H1 (cell line): ENCODE measurements around the gene SMC3.

ENCODE experiments used
- BACH1 ChIP-seq: IDR thresholded peaks from 2 replicates; pipeline ENCODE4 v1.6.1; 2012; ENCODE audit warnings: low read length, improper control_type of control experiment
- JUN ChIP-seq: IDR thresholded peaks from 2 replicates; pipeline ENCODE4 v1.6.1; 2011; ENCODE audit warnings: low read depth, mild to moderate bottlenecking, improper control_type of control experiment, low read length
- JUND ChIP-seq: IDR thresholded peaks from 2 replicates; pipeline ENCODE4 v1.6.1; 2011; ENCODE audit warnings: mild to moderate bottlenecking, improper control_type of control experiment, low read length
- NRF1 ChIP-seq: IDR thresholded peaks from 2 replicates; pipeline ENCODE4 v1.6.1; 2011; ENCODE audit warnings: mild to moderate bottlenecking, low read depth, low read length, improper control_type of control experiment
- POLR2A ChIP-seq, 2 experiments: IDR thresholded peaks; 1 replicate in 1 of 2; 2 replicates in 1 of 2; pipeline ENCODE4 v1.6.1; 2011; ENCODE audit warnings: low read depth in 2 of 2, low read length in 2 of 2, mild to moderate bottlenecking in 2 of 2; ENCODE audit errors: control extremely low read depth in 1 of 2
- POLR2AphosphoS5 ChIP-seq: IDR thresholded peaks from 2 replicates; pipeline ENCODE4 v1.6.1; 2011; ENCODE audit warnings: low read depth, low read length
- RAD21 ChIP-seq, 2 experiments: IDR thresholded peaks in 1 of 2; conservative IDR thresholded peaks in 1 of 2; 2 replicates each; pipeline ENCODE4 v1.6.1; 2011; ENCODE audit warnings: low read depth in 2 of 2, low read length in 2 of 2, improper control_type of control experiment in 1 of 2, inconsistent platforms in 1 of 2, mild to moderate bottlenecking in 1 of 2, moderate library complexity in 1 of 2
- TF ChIP-seq, protein P1 (sequence below): IDR thresholded peaks from 2 replicates; pipeline ENCODE4 v1.6.1; 2011; ENCODE audit warnings: low read depth, mild to moderate bottlenecking, low read length; ENCODE audit not compliant: insufficient read depth
- TF ChIP-seq, protein P2 (sequence below), 3 experiments: IDR thresholded peaks; 1 replicate in 2 of 3; 2 replicates in 1 of 3; pipeline versions ENCODE4 v1.5.1 to v1.6.1; 2011; ENCODE audit warnings: low read length in 3 of 3, mild to moderate bottlenecking in 3 of 3, inconsistent platforms in 2 of 3, low read depth in 1 of 3, moderate library complexity in 1 of 3; ENCODE audit not compliant: insufficient read depth in 1 of 3; ENCODE audit errors: control extremely low read depth in 1 of 3

DNA sequence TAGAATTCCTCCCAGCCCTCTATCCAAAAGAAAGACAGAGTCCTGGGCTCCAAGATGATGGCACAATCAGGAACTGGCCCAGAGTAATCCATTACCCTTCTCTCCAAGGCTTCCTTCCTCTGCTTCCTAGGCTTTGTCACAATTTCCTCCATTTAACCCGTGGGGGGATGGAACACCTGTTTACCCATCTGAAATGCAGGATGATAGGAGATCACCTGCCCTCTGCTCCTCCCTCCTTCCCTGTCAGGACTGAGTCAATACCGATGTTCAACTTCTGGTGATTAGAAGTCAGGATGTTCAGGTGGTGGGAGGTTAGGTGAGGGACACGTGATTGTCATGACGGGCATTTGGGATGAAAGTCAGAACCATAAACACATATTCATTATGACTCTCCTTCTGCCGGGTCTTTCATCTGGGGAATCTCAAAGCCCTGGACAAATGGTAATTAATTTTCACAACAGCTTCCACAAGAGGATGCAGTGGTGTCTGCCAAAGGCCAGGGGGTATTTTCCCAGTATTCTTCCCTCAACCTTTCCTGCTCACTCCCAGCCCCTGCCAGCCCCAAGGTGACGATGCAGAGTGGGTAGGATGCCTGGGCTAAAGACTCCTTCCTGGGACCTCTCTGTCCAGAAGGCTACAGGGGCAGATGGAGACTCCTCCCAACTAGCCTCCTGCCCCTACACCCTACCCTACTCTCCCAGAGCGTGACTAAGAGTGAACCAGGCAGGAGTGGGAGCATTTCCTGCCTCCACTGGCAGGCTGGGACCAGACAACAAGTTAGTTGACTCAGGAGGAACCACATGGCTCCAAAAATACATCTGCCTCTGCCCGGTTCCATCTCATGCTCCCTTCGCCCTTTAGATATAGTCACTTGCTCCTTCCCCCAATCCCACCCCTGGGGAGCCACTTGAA, 41.9 kb upstream of the SMC3 start:
- TF ChIP-seq BACH1, result no peak
- no peak for TF ChIP-seq POLR2AphosphoS5
- TF ChIP-seq RAD21 (IDR thresholded peaks at IDR 0.05 in 1 of 2, conservative IDR thresholded peaks at IDR 0.05 in 1 of 2; ENCODE audit: low read depth in 2 of 2, low read length in 2 of 2), result no peak
- TF ChIP-seq, protein P1, sequence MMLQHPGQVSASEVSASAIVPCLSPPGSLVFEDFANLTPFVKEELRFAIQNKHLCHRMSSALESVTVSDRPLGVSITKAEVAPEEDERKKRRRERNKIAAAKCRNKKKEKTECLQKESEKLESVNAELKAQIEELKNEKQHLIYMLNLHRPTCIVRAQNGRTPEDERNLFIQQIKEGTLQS, result no peak
- no peak for TF ChIP-seq NRF1
- TF ChIP-seq, protein P2, sequence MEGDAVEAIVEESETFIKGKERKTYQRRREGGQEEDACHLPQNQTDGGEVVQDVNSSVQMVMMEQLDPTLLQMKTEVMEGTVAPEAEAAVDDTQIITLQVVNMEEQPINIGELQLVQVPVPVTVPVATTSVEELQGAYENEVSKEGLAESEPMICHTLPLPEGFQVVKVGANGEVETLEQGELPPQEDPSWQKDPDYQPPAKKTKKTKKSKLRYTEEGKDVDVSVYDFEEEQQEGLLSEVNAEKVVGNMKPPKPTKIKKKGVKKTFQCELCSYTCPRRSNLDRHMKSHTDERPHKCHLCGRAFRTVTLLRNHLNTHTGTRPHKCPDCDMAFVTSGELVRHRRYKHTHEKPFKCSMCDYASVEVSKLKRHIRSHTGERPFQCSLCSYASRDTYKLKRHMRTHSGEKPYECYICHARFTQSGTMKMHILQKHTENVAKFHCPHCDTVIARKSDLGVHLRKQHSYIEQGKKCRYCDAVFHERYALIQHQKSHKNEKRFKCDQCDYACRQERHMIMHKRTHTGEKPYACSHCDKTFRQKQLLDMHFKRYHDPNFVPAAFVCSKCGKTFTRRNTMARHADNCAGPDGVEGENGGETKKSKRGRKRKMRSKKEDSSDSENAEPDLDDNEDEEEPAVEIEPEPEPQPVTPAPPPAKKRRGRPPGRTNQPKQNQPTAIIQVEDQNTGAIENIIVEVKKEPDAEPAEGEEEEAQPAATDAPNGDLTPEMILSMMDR (IDR thresholded peaks at IDR 0.05; ENCODE audit: control extremely low read depth in 1 of 3, insufficient read depth in 1 of 3, low read depth in 1 of 3, low read length in 3 of 3), result no peak
- TF ChIP-seq JUN, result no peak
- no peak for TF ChIP-seq POLR2A (IDR thresholded peaks at IDR 0.05; ENCODE audit: control extremely low read depth in 1 of 2, low read depth in 2 of 2, low read length in 2 of 2)
- no peak for TF ChIP-seq JUND
